Prostate gland (tissue), 2 donors: ENCODE results near the gene DAP.

Experiments used
- CTCF ChIP-seq, 4 experiments: fragments of 200-600 bp in 2 of 4; fragments of 450-650 bp in 2 of 4; sonication (generic) in 2 of 4; IDR thresholded peaks; 1 replicate in 3 of 4; 2 replicates in 1 of 4; pipeline ENCODE4 v1.5.1; 2016 to 2019; ENCODE audit warnings: antibody characterized with exemption in 4 of 4, mild to moderate bottlenecking in 2 of 4, moderate library complexity in 2 of 4
- POLR2A ChIP-seq: fragments of 450-650 bp; IDR thresholded peaks from one replicate; pipeline ENCODE4 v1.6.1; 2016; ENCODE audit warnings: antibody characterized with exemption, mild to moderate bottlenecking
- POLR2AphosphoS5 ChIP-seq: sonication (generic); formaldehyde crosslinking; IDR thresholded peaks from one replicate; pipeline ENCODE4 v1.6.1; 2017; ENCODE audit warnings: antibody characterized with exemption

- TF ChIP-seq CTCF (IDR thresholded peaks at IDR 0.05) (no peak), POLR2AphosphoS5 (no peak), POLR2A (no peak)
Observed at GRCh38 chr5:10711562-10711961, 49.5 kb downstream of the DAP start.
